ENCODE data around the gene PLLP. TPM values are rescaled to one million over a fixed set of nuclear protein-coding genes. Genes with fewer than 3 reads are reported as not detected.
"Not testable (repeated sequence)": the region's sequence is repeated elsewhere in the genome, so short reads cannot be mapped to it uniquely, and the experiment has no call there.

The PLLP gene
- total RNA-seq, 1 donor from 2014 or later, result 44.0 TPM

- intact Hi-C loops (cut with DNase I), result no loop called here
- H3K27me3 ChIP-seq, result no peaks in the 10 kb centered on the region
- no peak for DNase-seq (ENCODE audit: extremely low spot score in 2 of 2)
- peaks cover 44% of the 10 kb centered on the region for H3K4me1 ChIP-seq
- no peak overlapping the region for H3K4me3 ChIP-seq
- H3K36me3 ChIP-seq, result no peaks in the 10 kb centered on the region
- H3K27ac ChIP-seq, result no peak overlapping the region
- H3K9me3 ChIP-seq, result no peaks in the 10 kb centered on the region
- no peak for TF ChIP-seq CTCF (IDR thresholded peaks at IDR 0.05)
- TF ChIP-seq POLR2AphosphoS5 (IDR thresholded peaks at IDR 0.05; ENCODE audit: insufficient read depth in 1 of 2, low read depth in 1 of 2), result no peak
- no peak for TF ChIP-seq POLR2A (IDR thresholded peaks at IDR 0.05)
These were observed 4.5 kb downstream of the PLLP start for GRCh38 chr16:57279780-57280638.

GRCh38 chr16:57278494-57278893 is 6.0 kb downstream of the PLLP start:
- H3K4me3 ChIP-seq, result no peak overlapping the region
- no peaks in the 10 kb centered on the region for H3K36me3 ChIP-seq
- no peak for DNase-seq (ENCODE audit: extremely low spot score in 2 of 2)
- H3K9me3 ChIP-seq, result no peaks in the 10 kb centered on the region
- peaks cover 33% of the 10 kb centered on the region for H3K4me1 ChIP-seq
- TF ChIP-seq CTCF (IDR thresholded peaks at IDR 0.05) (no peak), POLR2A (IDR thresholded peaks at IDR 0.05) (no peak), POLR2AphosphoS5 (IDR thresholded peaks at IDR 0.05; ENCODE audit: insufficient read depth in 1 of 2, low read depth in 1 of 2) (no peak)
- no peaks in the 10 kb centered on the region for H3K27me3 ChIP-seq
- no peak overlapping the region for H3K27ac ChIP-seq
- intact Hi-C loops (cut with DNase I), result no loop called here

GRCh38 chr16:57277586-57277985 is 6.9 kb downstream of the PLLP start:
- TF ChIP-seq POLR2A (IDR thresholded peaks at IDR 0.05) (no peak), POLR2AphosphoS5 (IDR thresholded peaks at IDR 0.05; ENCODE audit: insufficient read depth in 1 of 2, low read depth in 1 of 2) (no peak), CTCF (IDR thresholded peaks at IDR 0.05) (no peak)
- Histone ChIP-seq H3K27me3 (no peaks in the 10 kb centered on the region), H3K4me1 (peaks cover 27% of the 10 kb centered on the region), H3K27ac (peak overlapping the region; percentile 53), H3K9me3 (no peaks in the 10 kb centered on the region), H3K36me3 (no peaks in the 10 kb centered on the region), H3K4me3 (no peak overlapping the region)
- no peak for DNase-seq (ENCODE audit: extremely low spot score in 2 of 2)
- intact Hi-C loops (cut with DNase I), result no loop called here

- peak overlapping the region; percentile 53 for H3K27ac ChIP-seq
- intact Hi-C loops (cut with DNase I), result no loop called here
- no peaks in the 10 kb centered on the region for H3K9me3 ChIP-seq
- H3K27me3 ChIP-seq, result no peaks in the 10 kb centered on the region
- H3K4me3 ChIP-seq, result no peak overlapping the region
- H3K36me3 ChIP-seq, result no peaks in the 10 kb centered on the region
- no peak for DNase-seq (ENCODE audit: extremely low spot score in 2 of 2)
- H3K4me1 ChIP-seq, result peaks cover 27% of the 10 kb centered on the region
- no peak for TF ChIP-seq CTCF (IDR thresholded peaks at IDR 0.05)
- peak in 1 of 2 donors; percentile 75 for TF ChIP-seq POLR2AphosphoS5 (IDR thresholded peaks at IDR 0.05; ENCODE audit: insufficient read depth in 1 of 2, low read depth in 1 of 2)
- TF ChIP-seq POLR2A (IDR thresholded peaks at IDR 0.05), result no peak
These were observed 7.9 kb downstream of the PLLP start for GRCh38 chr16:57276596-57276995.

GRCh38 chr16:57275946-57276345 is 8.5 kb downstream of the PLLP start:
- Histone ChIP-seq H3K4me1 (peaks cover 27% of the 10 kb centered on the region), H3K27ac (peak overlapping the region; percentile 53)
- H3K4me3 ChIP-seq; H3K36me3 ChIP-seq; DNase-seq (ENCODE audit: extremely low spot score in 2 of 2); intact Hi-C loops (cut with DNase I); H3K9me3 ChIP-seq; H3K27me3 ChIP-seq: not testable (repeated sequence)
